A673 (cell line): ENCODE data around the gene RECK.

Source experiments
- CTCF ChIP-seq: fragments of 300-800, 200-600 bp; sonication (generic); conservative IDR thresholded peaks from 2 replicates; pipeline ENCODE4 v1.5.1; 2017; ENCODE audit warnings: low read depth, mild to moderate bottlenecking, antibody characterized with exemption, low read length, moderate library complexity, mixed read lengths
- EZH2 ChIP-seq: fragments of 200-600 bp; sonication (generic); IDR thresholded peaks from 2 replicates; pipeline ENCODE4 v1.6.1; 2017; ENCODE audit warnings: borderline replicate concordance, low read depth, mild to moderate bottlenecking, mixed read lengths, antibody characterized with exemption, low read length; ENCODE audit not compliant: poor library complexity, severe bottlenecking

- TF ChIP-seq CTCF (no peak), EZH2 (no peak)
Observed at GRCh38 chr9:36165826-36166167, 129.1 kb downstream of the RECK start.
